Adrenal gland (tissue), 5 donors: Measurements from ENCODE around the gene ETF1.

Source experiments
- POLR2A ChIP-seq, 2 donors: fragments of 450-650 bp; IDR thresholded peaks; one replicate each; pipeline ENCODE4 v1.6.1; 2017; ENCODE audit warnings: antibody characterized with exemption in 2 of 2, mild to moderate bottlenecking in 2 of 2, moderate library complexity in 1 of 2
- TF ChIP-seq, protein P1 (sequence below), 6 experiments: fragments of 450-650 bp in 4 of 6; fragments of 200-600 bp in 2 of 6; sonication (generic) in 1 of 6; IDR thresholded peaks; 1 replicate in 5 of 6; 2 replicates in 1 of 6; pipeline versions ENCODE4 v1.5.1 to v1.8.0; 2016 to 2021; ENCODE audit warnings: antibody characterized with exemption in 6 of 6, mild to moderate bottlenecking in 2 of 6, moderate library complexity in 1 of 6
- donor health status: DM: no; HTN: no; CAD: no.

DNA sequence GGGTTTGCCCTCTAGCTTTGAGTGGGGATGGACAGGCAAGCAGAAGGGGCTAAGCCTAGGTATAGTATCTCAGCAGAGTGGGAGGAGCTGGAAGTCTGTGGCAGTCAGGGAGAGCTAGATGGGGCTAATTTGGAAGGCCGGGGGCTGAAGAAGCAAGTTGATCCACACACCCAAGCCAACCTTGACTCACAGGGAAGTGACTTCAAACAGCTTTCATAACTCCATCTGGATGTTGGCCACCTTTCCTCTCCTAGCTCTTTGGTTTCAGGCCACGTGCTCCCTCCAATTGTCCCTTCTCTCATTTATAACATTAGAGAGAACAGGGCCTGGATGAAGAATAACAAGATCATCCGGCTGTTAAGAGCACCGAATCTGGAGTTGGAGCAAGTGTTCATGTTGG lies 40.9 kb downstream of the ETF1 start:
- TF ChIP-seq, protein P1, sequence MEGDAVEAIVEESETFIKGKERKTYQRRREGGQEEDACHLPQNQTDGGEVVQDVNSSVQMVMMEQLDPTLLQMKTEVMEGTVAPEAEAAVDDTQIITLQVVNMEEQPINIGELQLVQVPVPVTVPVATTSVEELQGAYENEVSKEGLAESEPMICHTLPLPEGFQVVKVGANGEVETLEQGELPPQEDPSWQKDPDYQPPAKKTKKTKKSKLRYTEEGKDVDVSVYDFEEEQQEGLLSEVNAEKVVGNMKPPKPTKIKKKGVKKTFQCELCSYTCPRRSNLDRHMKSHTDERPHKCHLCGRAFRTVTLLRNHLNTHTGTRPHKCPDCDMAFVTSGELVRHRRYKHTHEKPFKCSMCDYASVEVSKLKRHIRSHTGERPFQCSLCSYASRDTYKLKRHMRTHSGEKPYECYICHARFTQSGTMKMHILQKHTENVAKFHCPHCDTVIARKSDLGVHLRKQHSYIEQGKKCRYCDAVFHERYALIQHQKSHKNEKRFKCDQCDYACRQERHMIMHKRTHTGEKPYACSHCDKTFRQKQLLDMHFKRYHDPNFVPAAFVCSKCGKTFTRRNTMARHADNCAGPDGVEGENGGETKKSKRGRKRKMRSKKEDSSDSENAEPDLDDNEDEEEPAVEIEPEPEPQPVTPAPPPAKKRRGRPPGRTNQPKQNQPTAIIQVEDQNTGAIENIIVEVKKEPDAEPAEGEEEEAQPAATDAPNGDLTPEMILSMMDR (IDR thresholded peaks at IDR 0.05) = no peak
- no peak for TF ChIP-seq POLR2A (IDR thresholded peaks at IDR 0.05)
